Esophagus muscularis mucosa (tissue), 4 donors: ENCODE results near the gene DDAH1. TPM values are rescaled to one million over a fixed set of nuclear protein-coding genes. Genes with fewer than 3 reads are reported as not detected.

Source experiments
- DNase-seq: peaks from one replicate; pipeline ENCODE4 v3.0.0-alpha.2; 2017; ENCODE audit errors: extremely low spot score
- H3K27ac ChIP-seq, 4 donors: fragments of 200-600 bp; sonication (generic); replicated peaks in 1 of 4; 1 replicate in 3 of 4; 2 replicates in 1 of 4; pipeline ENCODE4 v1.5.1; 2016 to 2019; ENCODE audit warnings: mild to moderate bottlenecking in 1 of 4
- H3K27me3 ChIP-seq, 4 donors: fragments of 200-600 bp; sonication (generic); one replicate each; pipeline versions ENCODE4 v1.5.1 to v1.6.0; 2016 to 2019
- H3K36me3 ChIP-seq, 4 donors: fragments of 200-600 bp; sonication (generic); one replicate each; pipeline ENCODE4 v1.5.1; 2016 to 2019
- H3K4me1 ChIP-seq, 4 donors: fragments of 200-600 bp; sonication (generic); one replicate each; pipeline ENCODE4 v1.5.1; 2016 to 2019
- H3K4me3 ChIP-seq, 4 donors: fragments of 200-600 bp; sonication (generic); 1 replicate in 2 of 4; 2 replicates in 2 of 4; pipeline ENCODE4 v1.5.1; 2016 to 2019; ENCODE audit warnings: mild to moderate bottlenecking in 4 of 4, moderate library complexity in 1 of 4
- H3K9me3 ChIP-seq, 4 donors: fragments of 200-600 bp; sonication (generic); 1 replicate in 3 of 4; 2 replicates in 1 of 4; pipeline ENCODE4 v1.5.1; 2016 to 2019
- EP300 ChIP-seq: sonication (generic); formaldehyde crosslinking; IDR thresholded peaks from one replicate; pipeline ENCODE4 v1.6.1; 2017; ENCODE audit warnings: antibody characterized with exemption
- POLR2A ChIP-seq: fragments of 450-650 bp; IDR thresholded peaks from one replicate; pipeline ENCODE4 v1.6.1; 2017; ENCODE audit warnings: antibody characterized with exemption, moderate library complexity, mild to moderate bottlenecking, low read depth
- POLR2AphosphoS5 ChIP-seq, 2 donors: sonication (generic); formaldehyde crosslinking; IDR thresholded peaks; one replicate each; pipeline ENCODE4 v1.6.1; 2017; ENCODE audit warnings: antibody characterized with exemption in 2 of 2
- WGBS: methylation state at CpG from one replicate; pipeline ENCODE4 v1.1.5; 2018; 5-methylcytosine and 5-hydroxymethylcytosine counted together
- intact Hi-C: fragments of 100-400 bp; cut with DNase I; formaldehyde crosslinking; loops from one replicate; pipeline ENCODE4 v1.15.1; 2023
- total RNA-seq, 4 donors: library from RNA; depleted of rRNA; stranded (reverse); fragments of >200 nt; gene quantifications; one replicate each; pipeline versions ENCODE4 v1.1.0 to v1.2.1, GENCODE V29; 2016
- TF ChIP-seq, protein P1 (sequence below), 3 experiments: fragments of 200-600 bp in 2 of 3; fragments of 450-650 bp in 1 of 3; sonication (generic) in 2 of 3; IDR thresholded peaks; one replicate each; pipeline ENCODE4 v1.5.1; 2017 to 2019; ENCODE audit warnings: antibody characterized with exemption in 3 of 3, mild to moderate bottlenecking in 2 of 3, moderate library complexity in 1 of 3

DDAH1 gene
- total RNA-seq, 4 donors from 2014 or later, result 27.0 to 75.3 (median 38.0) TPM

DNA sequence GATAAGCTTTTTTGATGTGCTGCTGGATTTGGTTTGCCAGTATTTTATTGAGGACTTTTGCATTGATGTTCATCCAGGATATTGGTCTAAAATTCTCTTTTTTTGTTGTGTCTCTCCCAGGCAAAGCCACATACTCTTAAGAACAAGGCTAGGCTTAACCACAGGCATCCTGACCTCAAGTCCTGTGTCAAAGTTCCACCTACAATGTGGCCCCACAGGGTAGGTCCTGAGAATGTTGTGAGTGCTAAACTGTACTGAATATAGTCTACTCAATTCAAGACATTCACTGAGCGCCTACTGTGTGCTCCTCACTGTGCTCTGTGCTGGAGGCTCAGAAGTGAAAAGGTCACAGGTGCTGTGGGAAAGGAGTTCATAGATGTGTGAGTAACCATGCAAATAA, 20.6 kb downstream of the DDAH1 start:
- Histone ChIP-seq H3K27me3 (no peaks in the 10 kb centered on the region), H3K27ac (no peak overlapping the region), H3K4me3 (no peak overlapping the region), H3K9me3 (no peaks in the 10 kb centered on the region), H3K4me1 (peaks cover 13 to 32% (median 20%) of the 10 kb centered on the region in 4 donors), H3K36me3 (no peaks in the 10 kb centered on the region)
- no peak for DNase-seq
- TF ChIP-seq EP300, result no peak
- no peak for TF ChIP-seq POLR2A
- TF ChIP-seq, protein P1, sequence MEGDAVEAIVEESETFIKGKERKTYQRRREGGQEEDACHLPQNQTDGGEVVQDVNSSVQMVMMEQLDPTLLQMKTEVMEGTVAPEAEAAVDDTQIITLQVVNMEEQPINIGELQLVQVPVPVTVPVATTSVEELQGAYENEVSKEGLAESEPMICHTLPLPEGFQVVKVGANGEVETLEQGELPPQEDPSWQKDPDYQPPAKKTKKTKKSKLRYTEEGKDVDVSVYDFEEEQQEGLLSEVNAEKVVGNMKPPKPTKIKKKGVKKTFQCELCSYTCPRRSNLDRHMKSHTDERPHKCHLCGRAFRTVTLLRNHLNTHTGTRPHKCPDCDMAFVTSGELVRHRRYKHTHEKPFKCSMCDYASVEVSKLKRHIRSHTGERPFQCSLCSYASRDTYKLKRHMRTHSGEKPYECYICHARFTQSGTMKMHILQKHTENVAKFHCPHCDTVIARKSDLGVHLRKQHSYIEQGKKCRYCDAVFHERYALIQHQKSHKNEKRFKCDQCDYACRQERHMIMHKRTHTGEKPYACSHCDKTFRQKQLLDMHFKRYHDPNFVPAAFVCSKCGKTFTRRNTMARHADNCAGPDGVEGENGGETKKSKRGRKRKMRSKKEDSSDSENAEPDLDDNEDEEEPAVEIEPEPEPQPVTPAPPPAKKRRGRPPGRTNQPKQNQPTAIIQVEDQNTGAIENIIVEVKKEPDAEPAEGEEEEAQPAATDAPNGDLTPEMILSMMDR (IDR thresholded peaks at IDR 0.05), result no peak
- no peak for TF ChIP-seq POLR2AphosphoS5 (IDR thresholded peaks at IDR 0.05)
- intact Hi-C loops, result no loop called here
- 100% methylated on average over 1 of the region's 1 CpG for WGBS

DNA sequence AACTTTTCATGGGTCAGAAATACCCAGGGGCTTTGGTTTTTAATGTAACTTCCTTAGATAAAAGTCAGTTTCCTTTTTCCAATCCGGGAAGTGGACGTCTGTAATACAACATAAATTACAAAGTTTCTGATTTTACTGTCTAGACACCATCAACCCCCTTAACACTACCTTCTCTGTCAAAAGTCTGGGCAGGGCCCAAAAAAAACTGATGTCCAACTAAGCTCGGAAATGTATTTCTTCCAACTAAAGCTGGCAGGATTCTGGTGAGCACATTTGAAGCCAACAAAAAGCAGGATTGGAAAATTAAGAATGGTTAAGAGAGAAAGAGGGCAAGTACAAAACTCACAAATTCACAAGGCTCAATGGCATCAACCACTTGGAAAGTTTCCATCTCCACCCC, 24.3 kb downstream of the DDAH1 start:
- 15% methylated on average over 3 of the region's 3 CpGs for WGBS
- H3K36me3 ChIP-seq, result no peaks in the 10 kb centered on the region
- intact Hi-C loops, result no loop called here
- peaks cover 11 to 18% (median 15%) of the 10 kb centered on the region in 4 donors for H3K4me1 ChIP-seq
- H3K4me3 ChIP-seq, result no peak overlapping the region
- H3K9me3 ChIP-seq, result no peaks in the 10 kb centered on the region
- TF ChIP-seq POLR2AphosphoS5 (IDR thresholded peaks at IDR 0.05), result no peak
- no peak for DNase-seq
- no peaks in the 10 kb centered on the region for H3K27me3 ChIP-seq
- no peak overlapping the region for H3K27ac ChIP-seq

DNA sequence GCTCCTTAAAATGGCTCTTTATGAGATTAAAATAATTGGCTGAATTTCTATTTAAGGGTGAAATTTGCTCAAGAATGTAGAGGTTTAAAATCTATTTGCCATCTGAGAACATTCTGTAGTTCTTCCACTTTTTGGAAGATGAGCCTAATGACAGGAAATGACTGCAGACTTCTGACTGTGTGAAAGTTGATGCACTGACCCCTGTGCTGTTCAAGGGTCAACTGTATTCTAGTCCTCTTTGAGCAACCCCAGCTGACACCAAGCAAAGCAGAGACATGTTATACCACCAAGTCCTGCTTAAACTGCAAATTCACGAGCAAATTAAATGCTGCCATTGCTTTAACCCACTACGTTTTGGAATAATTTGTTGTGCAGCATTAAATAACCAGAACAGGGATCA, 26.6 kb downstream of the DDAH1 start:
- Histone ChIP-seq H3K27ac (no peak overlapping the region), H3K9me3 (no peaks in the 10 kb centered on the region), H3K4me3 (no peak overlapping the region), H3K4me1 (peaks cover 11 to 18% (median 15%) of the 10 kb centered on the region in 4 donors), H3K27me3 (no peaks in the 10 kb centered on the region), H3K36me3 (no peaks in the 10 kb centered on the region)
- 93% methylated on average over 2 of the region's 2 CpGs for whole genome bisulfite sequencing
- intact Hi-C loops, result no loop called here
- TF ChIP-seq POLR2AphosphoS5 (IDR thresholded peaks at IDR 0.05), result no peak
- TF ChIP-seq, protein P1 (IDR thresholded peaks at IDR 0.05), result no peak
- no peak for TF ChIP-seq POLR2A
- no peak for TF ChIP-seq EP300
- no peak for DNase-seq

DNA sequence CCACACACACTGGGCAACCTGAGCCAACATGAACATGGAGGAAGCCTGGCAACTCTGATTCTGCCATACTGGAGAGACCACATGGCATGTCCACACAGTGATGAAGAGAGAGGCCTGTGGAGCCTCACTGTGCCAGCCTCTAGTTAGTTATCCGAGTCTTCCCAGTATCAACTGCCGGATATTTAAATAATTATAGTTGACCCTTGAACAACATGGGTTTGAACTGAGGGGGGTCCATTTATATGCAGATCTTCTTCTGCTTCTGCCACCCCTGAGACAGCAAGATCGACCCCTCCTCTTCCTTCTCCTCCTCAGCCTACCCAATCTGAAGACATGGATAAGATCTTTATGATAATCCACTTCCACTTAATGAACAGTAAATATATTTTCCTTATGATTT, 27.8 kb downstream of the DDAH1 start:
- Histone ChIP-seq H3K4me1 (peaks cover 11 to 18% (median 15%) of the 10 kb centered on the region in 4 donors), H3K27me3 (no peaks in the 10 kb centered on the region), H3K36me3 (no peaks in the 10 kb centered on the region), H3K9me3 (no peaks in the 10 kb centered on the region), H3K27ac (no peak overlapping the region), H3K4me3 (no peak overlapping the region)
- intact Hi-C loops, result no loop called here
- no peak for DNase-seq
- WGBS, result 100% methylated on average over 3 of the region's 3 CpGs
- TF ChIP-seq EP300 (no peak), POLR2A (no peak), POLR2AphosphoS5 (IDR thresholded peaks at IDR 0.05) (no peak)
- TF ChIP-seq, protein P1 (IDR thresholded peaks at IDR 0.05), result no peak

DNA sequence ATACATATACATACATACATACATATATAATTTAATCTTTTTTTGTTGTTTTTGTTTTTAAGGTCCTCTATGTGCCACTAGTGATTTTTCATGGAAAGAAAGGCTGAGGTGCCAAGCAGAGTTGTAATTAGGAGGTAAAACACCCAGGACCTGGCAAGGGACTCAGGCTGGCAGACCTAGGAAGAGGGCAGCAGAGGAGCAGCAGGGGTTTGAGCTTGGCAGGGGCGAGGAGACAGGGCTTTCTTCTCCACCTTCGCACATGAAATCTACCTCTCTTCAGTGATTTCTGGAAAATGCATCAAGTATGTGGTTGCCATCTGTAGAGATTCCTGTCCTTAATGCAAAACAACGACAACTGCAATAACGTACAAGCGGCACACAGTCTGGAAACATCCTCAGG, 31.9 kb downstream of the DDAH1 start:
- TF ChIP-seq POLR2AphosphoS5 (IDR thresholded peaks at IDR 0.05) (no peak), POLR2A (no peak), EP300 (no peak)
- TF ChIP-seq, protein P1 (IDR thresholded peaks at IDR 0.05), result no peak
- Histone ChIP-seq H3K4me1 (peaks cover 0 to under 1% (median 0%) of the 10 kb centered on the region in 4 donors), H3K27me3 (no peaks in the 10 kb centered on the region), H3K9me3 (no peaks in the 10 kb centered on the region), H3K4me3 (no peak overlapping the region), H3K36me3 (no peaks in the 10 kb centered on the region), H3K27ac (no peak overlapping the region)
- no peak for DNase-seq
- WGBS, result 95% methylated on average over 5 of the region's 5 CpGs
- intact Hi-C loops, result no loop called here
